ENCODE measurements around the gene EMP1. TPM values are rescaled to one million over a fixed set of nuclear protein-coding genes. Genes with fewer than 3 reads are reported as not detected.

The EMP1 gene
- total RNA-seq, 1 donor from 2014 or later, result 11.6 TPM

- no peak for ATAC-seq
Measured at GRCh38 chr12:13195250-13195649, 1.3 kb upstream of the EMP1 start.

DNA sequence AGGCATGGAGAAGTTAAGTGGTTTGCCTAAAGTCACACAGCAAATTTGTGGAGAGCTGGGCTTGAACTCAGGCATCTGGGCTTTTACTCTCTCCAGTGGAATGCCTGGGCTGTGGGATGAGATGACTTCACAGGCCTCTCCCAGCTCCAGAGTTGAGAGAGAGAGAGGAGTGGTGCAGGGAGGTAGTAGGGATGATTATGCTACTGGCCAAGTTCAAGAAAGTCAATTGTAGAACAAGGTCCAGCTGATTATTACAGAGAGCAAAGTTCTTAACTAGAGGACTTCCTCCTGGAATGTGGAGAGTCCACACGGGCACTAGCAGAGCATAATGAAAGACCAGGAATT lies 769 bp upstream of the EMP1 start:
- DNase-seq (ENCODE audit: low spot score) (no peak), ATAC-seq (peak; percentile 78)

More at GRCh38 chr12:13195250-13195649, 1.3 kb upstream of the EMP1 start:
- no peak for DNase-seq (ENCODE audit: low spot score)

DNA sequence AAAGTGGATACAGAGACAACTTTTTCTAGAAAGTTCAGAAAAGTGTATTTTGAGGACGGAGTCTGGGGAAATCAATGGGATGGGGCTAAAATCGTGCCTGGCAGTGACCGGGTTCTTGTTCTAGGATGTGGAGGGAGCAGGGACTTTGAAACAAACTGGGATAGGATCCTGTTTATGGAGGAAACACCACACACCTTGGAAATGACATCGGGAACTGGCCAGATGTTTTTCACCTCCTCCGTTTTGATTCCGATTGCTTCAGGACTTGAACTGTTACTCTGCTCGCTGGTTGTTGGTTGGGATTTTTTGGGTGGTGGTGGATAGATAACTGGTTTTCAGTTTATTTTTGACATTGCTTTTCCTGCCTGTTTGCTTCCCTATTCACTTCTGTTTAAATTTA lies 506 bp downstream of the EMP1 start:
- ATAC-seq, result no peak

GRCh38 chr12:13197526-13198143 lies 1.1 kb downstream of the EMP1 start:
- ATAC-seq (no peak), DNase-seq (ENCODE audit: low spot score) (no peak)

More for the DNA sequence above, 506 bp downstream of the EMP1 start:
- DNase-seq (ENCODE audit: low spot score), result no peak

DNA sequence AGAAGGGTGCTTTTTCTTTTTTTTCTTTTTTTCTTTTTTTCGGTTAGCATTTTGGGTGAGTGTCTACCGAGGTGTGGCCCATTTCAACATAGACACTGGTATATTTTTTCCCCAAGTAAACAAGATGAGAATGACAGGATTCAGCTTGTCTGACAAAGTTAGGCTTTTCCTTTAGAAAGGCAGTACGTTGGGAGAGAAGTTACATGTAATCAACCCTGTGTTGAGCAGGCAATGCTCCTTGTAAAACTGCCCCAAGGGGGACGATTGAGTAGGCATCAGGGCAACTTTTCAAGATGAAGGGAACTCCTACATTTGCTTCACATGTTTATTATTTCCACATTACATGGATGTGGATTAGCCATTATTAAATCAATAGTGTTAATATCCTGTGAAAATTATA lies 1.7 kb downstream of the EMP1 start:
- ATAC-seq (no peak), DNase-seq (ENCODE audit: low spot score) (no peak)

- ATAC-seq, result no peak
- DNase-seq (ENCODE audit: low spot score), result no peak
Measured at GRCh38 chr12:13198876-13199275, 2.4 kb downstream of the EMP1 start.

- ATAC-seq, result no peak
- no peak for DNase-seq (ENCODE audit: low spot score)
Measured at GRCh38 chr12:13199592-13199991, 3.1 kb downstream of the EMP1 start.

GRCh38 chr12:13200841-13201240 lies 4.3 kb downstream of the EMP1 start:
- DNase-seq (ENCODE audit: low spot score) (no peak), ATAC-seq (no peak)

GRCh38 chr12:13203034-13203922 lies 6.8 kb downstream of the EMP1 start:
- peak; percentile 57 for ATAC-seq
- no peak for DNase-seq (ENCODE audit: low spot score)

- no peak for DNase-seq (ENCODE audit: low spot score)
- no peak for ATAC-seq
Measured at GRCh38 chr12:13204428-13204827, 7.9 kb downstream of the EMP1 start.

- no peak for DNase-seq (ENCODE audit: low spot score)
- no peak for ATAC-seq
Measured at GRCh38 chr12:13205809-13206559, 9.5 kb downstream of the EMP1 start.

- no peak for DNase-seq (ENCODE audit: low spot score)
- no peak for ATAC-seq
Measured at GRCh38 chr12:13206560-13206897, 10.0 kb downstream of the EMP1 start.

DNA sequence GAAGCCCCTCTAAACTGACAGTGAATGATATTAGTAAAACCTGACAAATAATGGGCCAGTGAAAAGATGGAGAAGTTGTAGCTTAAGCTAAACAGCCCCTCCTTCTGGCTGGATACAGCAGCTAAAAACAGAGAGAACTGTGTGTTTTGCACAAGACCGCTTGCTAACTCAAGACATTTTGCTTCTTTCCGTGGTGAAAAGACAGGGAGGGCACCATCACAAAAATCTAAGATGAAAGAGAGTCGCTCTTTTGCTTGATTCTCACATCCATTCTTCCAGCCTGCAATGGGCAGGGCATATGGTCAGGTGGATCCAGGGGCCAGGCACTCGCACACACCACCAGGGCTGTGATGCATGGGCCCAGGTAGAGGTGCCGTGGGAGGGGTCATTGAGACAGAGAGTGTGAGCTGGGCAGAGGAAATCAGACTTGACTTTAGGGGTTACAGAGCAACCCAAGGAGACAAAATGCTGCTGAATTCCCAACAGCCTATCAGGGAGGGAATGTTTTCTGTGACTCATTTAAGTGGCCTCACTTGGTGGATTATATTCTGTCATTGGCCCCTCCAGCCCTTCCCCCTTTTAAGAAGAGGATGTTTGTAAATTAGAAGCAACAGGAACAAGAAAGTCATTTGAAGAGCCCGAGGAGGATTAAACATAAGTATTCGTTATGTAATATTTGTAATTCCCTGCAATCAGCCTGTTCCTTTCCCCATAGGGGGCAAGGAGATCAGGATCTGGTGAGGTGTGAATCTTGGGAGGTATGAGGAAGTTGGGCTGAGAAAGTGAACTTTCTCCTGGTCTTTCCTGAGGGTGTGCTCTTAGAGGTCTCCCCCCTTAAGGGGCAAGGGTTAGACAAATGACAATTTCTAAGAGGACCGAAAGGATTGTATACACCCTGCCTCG lies 12.3 kb downstream of the EMP1 start:
- DNase-seq (ENCODE audit: low spot score) (no peak), ATAC-seq (peak; percentile 59)

DNA sequence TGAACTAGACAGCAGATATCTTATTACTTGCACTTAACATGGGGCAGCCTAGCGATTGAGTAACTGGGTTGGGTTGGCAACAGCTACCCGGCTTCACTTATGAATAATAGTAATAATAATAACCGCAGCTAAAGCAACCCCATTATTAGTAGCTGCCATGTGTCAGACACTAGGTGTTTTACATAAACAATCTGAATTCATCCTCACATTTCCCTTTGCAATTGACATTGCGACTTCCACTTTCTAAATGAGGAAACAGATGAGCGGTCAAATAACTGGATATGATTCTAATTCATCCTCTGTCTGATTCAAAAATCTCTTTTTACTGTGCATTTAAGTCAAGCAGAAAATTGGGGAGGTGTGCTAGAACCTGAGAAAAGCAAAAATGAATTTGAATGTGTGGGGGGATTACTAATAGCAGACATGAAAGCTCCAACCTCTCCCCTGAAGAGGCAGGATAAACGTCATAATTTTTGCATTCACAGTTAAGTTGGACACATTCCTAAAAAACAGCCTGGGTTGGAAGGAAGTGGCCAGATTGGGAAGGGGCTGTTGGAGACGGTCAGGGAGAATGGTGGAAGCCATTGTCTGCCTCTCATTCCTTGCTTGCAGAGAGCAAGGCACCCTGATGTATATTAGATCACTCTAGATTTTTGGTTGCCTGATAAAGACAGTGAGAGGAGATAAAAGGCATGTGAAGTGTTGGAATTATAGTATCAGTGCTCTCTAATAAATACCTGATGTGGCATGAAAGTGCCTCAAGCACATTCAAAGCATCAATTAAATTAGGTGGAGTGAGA lies 13.1 kb downstream of the EMP1 start:
- no peak for ATAC-seq
- DNase-seq (ENCODE audit: low spot score), result no peak

DNA sequence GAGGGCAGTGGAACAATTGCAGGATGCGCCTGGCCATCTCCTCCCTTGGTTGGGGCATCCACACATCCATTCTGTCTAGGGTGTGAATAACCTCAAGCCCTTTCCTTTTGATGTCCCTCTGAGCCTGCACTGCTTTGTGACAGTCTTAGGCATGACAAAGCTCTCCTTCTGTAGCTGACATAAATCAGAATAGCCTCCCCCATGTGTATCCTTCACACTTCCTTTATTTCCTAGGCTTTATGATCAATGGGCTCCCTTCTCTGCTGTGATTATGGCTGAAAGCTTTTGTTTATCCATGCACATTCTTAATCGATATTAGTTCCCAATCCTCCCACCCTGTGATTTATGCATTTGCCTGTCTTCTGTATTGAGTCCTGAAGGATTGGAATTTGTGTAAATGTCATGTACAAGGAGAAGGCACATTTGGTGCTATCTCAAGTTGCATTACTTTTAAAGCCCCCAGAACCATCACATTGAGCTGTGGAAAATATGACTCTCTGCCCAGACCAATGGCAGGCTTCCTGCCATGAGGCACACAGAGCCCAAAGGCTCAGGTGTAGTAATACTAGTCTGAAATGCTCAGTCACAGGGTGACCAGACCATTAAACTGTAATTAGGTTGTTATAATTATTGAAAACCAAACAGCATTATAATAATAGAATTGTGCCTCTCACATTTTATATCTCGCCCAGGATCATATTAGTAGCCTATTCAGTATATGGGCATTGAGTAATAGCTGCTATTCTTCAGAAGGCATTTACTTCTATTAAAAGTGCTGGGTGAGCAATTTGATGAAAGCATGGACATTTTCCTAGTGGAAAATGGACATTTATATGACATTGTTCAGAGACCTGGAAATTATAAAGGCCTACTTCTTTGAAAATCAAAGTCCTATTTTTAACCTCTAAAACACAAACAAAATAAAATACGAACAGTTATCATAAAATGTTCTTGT lies 14.0 kb downstream of the EMP1 start:
- ATAC-seq (no peak), DNase-seq (ENCODE audit: low spot score) (no peak)

GRCh38 chr12:13211191-13211858 lies 14.8 kb downstream of the EMP1 start:
- DNase-seq (ENCODE audit: low spot score), result no peak
- peak; percentile 39 for ATAC-seq

GRCh38 chr12:13211859-13212664 lies 15.5 kb downstream of the EMP1 start:
- peak; percentile 92 for ATAC-seq
- peak; percentile 56 for DNase-seq (ENCODE audit: low spot score)

All from left lobe of liver (tissue), 2 donors.